K562 (cell line): ENCODE results near the gene MIS18A. TPM values are rescaled to one million over a fixed set of nuclear protein-coding genes. Genes with fewer than 3 reads are reported as not detected.

Experiments used
- ATAC-seq: fragments of 200-7000 bp; cut with Tn5 transposase; 3 replicates; pipeline ENCODE4 v1.9.1; 2020; ENCODE audit warnings: moderate library complexity
- BruUV-seq: library from RNA; stranded (reverse); fragments of 400-500 nt; replicated peaks from 2 replicates; lab custom pipeline; 2021; lab: Mats Ljungman, UMichigan
- CTCF ChIA-PET: fragments of 300-600 bp; formaldehyde crosslinking; extraction: SDS; loops from one replicate; lab custom pipeline; 2021; ENCODE audit warnings: low intra/inter-chr PET ratio; lab: Yijun Ruan, JAX
- POLR2A ChIA-PET: fragments of 300-600, 350-650 bp; sonication (Branson Sonifier 250); formaldehyde crosslinking; extraction: SDS; loops from one replicate; lab custom pipeline; 2021; ENCODE audit warnings: antibody characterized with exemption, inconsistent platforms; lab: Yijun Ruan, JAX
- DNase-seq, 4 experiments: peaks; one replicate each; pipeline versions ENCODE4 v3.0.0 to v3.0.0-alpha.2; 2011 to 2018; ENCODE audit warnings: low spot score in 3 of 4, mixed read lengths in 3 of 4; ENCODE audit errors: extremely low read depth in 1 of 4
- FAIRE-seq: peaks from 2 replicates; lab custom pipeline; 2011; peaks lifted over from hg19 to GRCh38; lab: Jason Lieb, UNC
- H2AFZ ChIP-seq: 2 replicates; pipeline ENCODE4 v1.6.0; 2011; ENCODE audit warnings: low read depth, low read length, control low read depth, inconsistent platforms
- H3K27ac ChIP-seq: fragments of 200-600 bp; 3 replicates; pipeline ENCODE4 v1.8.0; 2011; ENCODE audit warnings: low read depth, mild to moderate bottlenecking, control low read depth, inconsistent platforms, low read length, moderate library complexity, mixed read lengths; ENCODE audit errors: extremely low read depth
- H3K27me3 ChIP-seq, 2 experiments: fragments of 300-600 bp in 1 of 2; 2 replicates in 1 of 2; 3 replicates in 1 of 2; pipeline versions ENCODE4 v1.6.0 to v1.8.0; 2011; ENCODE audit warnings: inconsistent platforms in 2 of 2, low read length in 2 of 2, mild to moderate bottlenecking in 1 of 2, mixed read lengths in 1 of 2, moderate library complexity in 1 of 2; ENCODE audit not compliant: control insufficient read depth in 2 of 2, insufficient read depth in 2 of 2
- H3K36me3 ChIP-seq: fragments of 300-600 bp; 3 replicates; pipeline ENCODE4 v1.8.0; 2011; ENCODE audit warnings: mild to moderate bottlenecking, low read length, inconsistent platforms; ENCODE audit not compliant: control insufficient read depth, insufficient read depth
- H3K4me1 ChIP-seq, 2 experiments: fragments of 200-600 bp in 1 of 2; replicated peaks in 1 of 2; 2 replicates in 1 of 2; 3 replicates in 1 of 2; pipeline versions ENCODE4 v1.5.1 to v1.8.0; 2011; ENCODE audit warnings: inconsistent platforms in 2 of 2, low read length in 2 of 2, mild to moderate bottlenecking in 1 of 2, mixed read lengths in 1 of 2, moderate library complexity in 1 of 2; ENCODE audit not compliant: control insufficient read depth in 2 of 2, insufficient read depth in 2 of 2
- H3K4me2 ChIP-seq: 2 replicates; pipeline ENCODE4 v1.6.1; 2011; ENCODE audit warnings: low read length, control low read depth, inconsistent platforms, mixed read lengths; ENCODE audit not compliant: insufficient read depth
- H3K4me3 ChIP-seq: fragments of 200-600 bp; sonication (generic), shearing (Covaris generic); 2 replicates; pipeline ENCODE4 v1.5.1; 2016; ENCODE audit warnings: control low read depth, inconsistent platforms
- H3K79me2 ChIP-seq: fragments of 200-600 bp; 3 replicates; pipeline ENCODE4 v1.8.0; 2011; ENCODE audit warnings: low read length, inconsistent platforms; ENCODE audit not compliant: control insufficient read depth, insufficient read depth
- H3K9ac ChIP-seq, 2 experiments: 2 replicates each; pipeline versions ENCODE4 v1.6.0 to v1.6.1; 2011; ENCODE audit warnings: low read depth in 2 of 2, low read length in 2 of 2, control low read depth in 1 of 2, inconsistent platforms in 1 of 2, mild to moderate bottlenecking in 1 of 2, mixed read lengths in 1 of 2; ENCODE audit not compliant: insufficient read depth in 1 of 2
- H3K9me1 ChIP-seq: one replicate; pipeline ENCODE4 v1.6.0; 2011; ENCODE audit warnings: inconsistent platforms, mild to moderate bottlenecking, low read length, moderate library complexity; ENCODE audit not compliant: control insufficient read depth, insufficient read depth
- H3K9me3 ChIP-seq: replicated peaks from 2 replicates; pipeline ENCODE4 v1.5.1; 2011; ENCODE audit warnings: low read depth, low read length, inconsistent platforms; ENCODE audit not compliant: control insufficient read depth, insufficient read depth
- H4K20me1 ChIP-seq: replicated peaks from 2 replicates; pipeline ENCODE4 v1.6.1; 2011; ENCODE audit warnings: low read length, inconsistent platforms, mixed read lengths; ENCODE audit not compliant: control insufficient read depth, insufficient read depth
- CLOCK ChIP-seq: fragments of 250-450 bp; sonication (Bioruptor Pico); IDR thresholded peaks from 2 replicates; pipeline ENCODE4 v1.4.0; 2020; ENCODE audit warnings: mild to moderate bottlenecking, moderate library complexity, borderline replicate concordance
- DMBX1 ChIP-seq: fragments of 250-450 bp; sonication (Bioruptor Pico); IDR thresholded peaks from 2 replicates; pipeline ENCODE4 v1.8.0; 2022; ENCODE audit warnings: inconsistent platforms, mild to moderate bottlenecking, moderate library complexity, borderline replicate concordance
- EGR1 ChIP-seq: fragments of 450-650 bp; conservative IDR thresholded peaks from 2 replicates; pipeline ENCODE4 v1.6.1; 2017; ENCODE audit warnings: mild to moderate bottlenecking
- FOXA1 ChIP-seq: fragments of 450-650 bp; IDR thresholded peaks from 2 replicates; pipeline ENCODE4 v1.6.1; 2016; ENCODE audit warnings: mild to moderate bottlenecking, borderline replicate concordance
- ID3 ChIP-seq, 2 experiments: fragments of 250-450 bp in 1 of 2; fragments of 450-650 bp in 1 of 2; sonication (Bioruptor Pico) in 1 of 2; IDR thresholded peaks; 2 replicates each; pipeline versions ENCODE4 v1.6.1 to v1.8.0; 2016 to 2021; ENCODE audit warnings: mild to moderate bottlenecking in 2 of 2, moderate library complexity in 2 of 2, missing compliant biosample characterization in 1 of 2, missing genetic modification characterization in 1 of 2
- PCBP1 ChIP-seq: fragments of 200-400 bp; formaldehyde crosslinking; IDR thresholded peaks from 2 replicates; pipeline ENCODE4 v1.6.1; 2018; ENCODE audit warnings: mild to moderate bottlenecking, low read depth, low read length; ENCODE audit not compliant: poor library complexity, severe bottlenecking
- POLR2G ChIP-seq: fragments of 200-400 bp; formaldehyde crosslinking; IDR thresholded peaks from 2 replicates; pipeline ENCODE4 v1.6.1; 2017; ENCODE audit warnings: low read depth, mild to moderate bottlenecking, antibody characterized with exemption, low read length, moderate library complexity
- ZBTB43 ChIP-seq: sonication (generic); formaldehyde crosslinking; IDR thresholded peaks from 2 replicates; pipeline ENCODE4 v1.8.0; 2023; ENCODE audit warnings: mild to moderate bottlenecking, missing genetic modification reagents
- ZNF764 ChIP-seq: fragments of 250-450 bp; sonication (Bioruptor Pico); IDR thresholded peaks from 2 replicates; pipeline ENCODE4 v1.4.0; 2020; ENCODE audit warnings: low read depth, mild to moderate bottlenecking, moderate library complexity
- WGBS: fragments of 100-300 bp; shearing (Covaris generic); methylation state at CpG from one replicate; pipeline ENCODE4 v1.1.6; 2016; ENCODE audit warnings: low coverage, mixed read lengths; ENCODE audit not compliant: insufficient coverage; ENCODE audit errors: missing lambda C conversion rate; 5-methylcytosine and 5-hydroxymethylcytosine counted together
- in situ Hi-C: fragments of 300-500 bp; cut with MboI; formaldehyde crosslinking; loops from 4 replicates; pipeline ENCODE4 v1.15.0; 2018; ENCODE audit warnings: inconsistent platforms, mixed read lengths
- intact Hi-C: fragments of 100-400 bp; cut with micrococcal nuclease; formaldehyde crosslinking; loops from 2 replicates; pipeline ENCODE4 v1.14.2; 2022
- polyA plus RNA-seq, 8 experiments: library from polyadenylated mRNA; depleted of rRNA in 4 of 8; stranded (reverse) in 5 of 8; unstranded in 3 of 8; fragments of >200 nt; fragmentation: Nextera tagmentation in 2 of 8; fragmentation: Illumina TruSeq in 1 of 8; extraction: Ambion mirVana in 2 of 8; extraction: Trizol in 1 of 8; gene quantifications; 2 replicates each; pipeline versions ENCODE4 v1.2.1 to v1.2.3, GENCODE V29; 2011 to 2014; ENCODE audit warnings: inconsistent platforms in 1 of 8, missing spikeins in 1 of 8
- total RNA-seq, 7 experiments: library from RNA; depleted of rRNA in 6 of 7; stranded (reverse); fragments of >200 nt in 6 of 7; fragmentation: Illumina TruSeq in 2 of 7; extraction: Trizol in 2 of 7; gene quantifications; 2 replicates each; pipeline versions ENCODE4 v1.2.1 to v1.2.3, GENCODE V29; 2011 to 2021; ENCODE audit warnings: low replicate concordance in 1 of 7

The MIS18A gene
- total and polyA plus RNA-seq, 9 of the 15 experiments (the other 6 are each of a cell fraction or from before 2014, with no cell fraction given), result 17.7 to 75.3 (median 60.3) TPM

- ATAC-seq (no peak), DNase-seq (no peak), FAIRE-seq (no peak)
- ChIA-PET CTCF (no interaction called here), POLR2A (no interaction called here)
- Histone ChIP-seq H3K9me1 (no peaks in the 10 kb centered on the region), H3K9ac (no peak overlapping the region), H3K36me3 (peaks cover 99% of the 10 kb centered on the region), H3K4me3 (no peak overlapping the region), H4K20me1 (0 out of 2 replicates have a peak, but pooled peaks cover 4% of the 10 kb centered on the region), H3K27me3 (no peaks in the 10 kb centered on the region), H3K27ac (no peak overlapping the region), H3K79me2 (no peaks in the 10 kb centered on the region), H3K9me3 (no peaks in the 10 kb centered on the region), H3K4me1 (0 out of 5 replicates have a peak, but pooled peaks cover 0 to 4% of the 10 kb centered on the region in 2 experiments), H3K4me2 (no peak overlapping the region), H2AFZ (no peak overlapping the region)
- in situ Hi-C loops, result no loop called here
- WGBS, result 94% methylated on average over 13 of the region's 13 CpGs
- BruUV-seq, result TSS peak; percentile 5
- TF ChIP-seq DMBX1 (CRISPR knock-in tag), result no peak
- TF ChIP-seq POLR2G, result 0 out of 2 replicates have a peak, but pooled peaks have one; percentile 27
- intact Hi-C loops, result no loop called here
Observed at GRCh38 chr21:32320726-32321125, 41.9 kb upstream of the MIS18A start.

- BruUV-seq, result no TSS peak
- in situ Hi-C loops, result no loop called here
- 94% methylated on average over 6 of the region's 6 CpGs for WGBS
- FAIRE-seq (no peak), ATAC-seq (no peak), DNase-seq (no peak)
- ChIA-PET POLR2A (no interaction called here), CTCF (no interaction called here)
- H3K79me2 ChIP-seq, result no peaks in the 10 kb centered on the region
- 0 out of 2 replicates have a peak, but pooled peaks cover 4% of the 10 kb centered on the region for H4K20me1 ChIP-seq
- H3K4me1 ChIP-seq, result 0 out of 5 replicates have a peak, but pooled peaks cover 0 to 4% of the 10 kb centered on the region in 2 experiments
- no peak overlapping the region for H3K27ac ChIP-seq
- no peak overlapping the region; a peak in 1 of 4 replicates for H3K9ac ChIP-seq
- intact Hi-C loops, result no loop called here
- H3K9me1 ChIP-seq, result no peaks in the 10 kb centered on the region
- H3K27me3 ChIP-seq, result no peaks in the 10 kb centered on the region
- H3K4me2 ChIP-seq, result no peak overlapping the region
- no peak overlapping the region for H2AFZ ChIP-seq
- H3K36me3 ChIP-seq, result peaks cover 97% of the 10 kb centered on the region
- no peak overlapping the region for H3K4me3 ChIP-seq
- no peaks in the 10 kb centered on the region for H3K9me3 ChIP-seq
- TF ChIP-seq ZNF764 (CRISPR knock-in tag) (no peak), EGR1 (no peak), ZBTB43 (CRISPR knock-in tag) (no peak), ID3 (CRISPR knock-in tag; IDR thresholded peaks at IDR 0.05) (no peak), ID3 (tag; IDR thresholded peaks at IDR 0.05) (no peak), CLOCK (no peak), FOXA1 (no peak), PCBP1 (no peak)
Observed at GRCh38 chr21:32320059-32320458, 41.2 kb upstream of the MIS18A start.
